GM10847 (cell line): ENCODE results near the gene HSPBP1.

Experiments used
- POLR2A ChIP-seq: IDR thresholded peaks from 2 replicates; pipeline ENCODE4 v1.6.1; 2011; ENCODE audit not compliant: insufficient read length; ENCODE audit errors: extremely low read depth

Gene HSPBP1

DNA sequence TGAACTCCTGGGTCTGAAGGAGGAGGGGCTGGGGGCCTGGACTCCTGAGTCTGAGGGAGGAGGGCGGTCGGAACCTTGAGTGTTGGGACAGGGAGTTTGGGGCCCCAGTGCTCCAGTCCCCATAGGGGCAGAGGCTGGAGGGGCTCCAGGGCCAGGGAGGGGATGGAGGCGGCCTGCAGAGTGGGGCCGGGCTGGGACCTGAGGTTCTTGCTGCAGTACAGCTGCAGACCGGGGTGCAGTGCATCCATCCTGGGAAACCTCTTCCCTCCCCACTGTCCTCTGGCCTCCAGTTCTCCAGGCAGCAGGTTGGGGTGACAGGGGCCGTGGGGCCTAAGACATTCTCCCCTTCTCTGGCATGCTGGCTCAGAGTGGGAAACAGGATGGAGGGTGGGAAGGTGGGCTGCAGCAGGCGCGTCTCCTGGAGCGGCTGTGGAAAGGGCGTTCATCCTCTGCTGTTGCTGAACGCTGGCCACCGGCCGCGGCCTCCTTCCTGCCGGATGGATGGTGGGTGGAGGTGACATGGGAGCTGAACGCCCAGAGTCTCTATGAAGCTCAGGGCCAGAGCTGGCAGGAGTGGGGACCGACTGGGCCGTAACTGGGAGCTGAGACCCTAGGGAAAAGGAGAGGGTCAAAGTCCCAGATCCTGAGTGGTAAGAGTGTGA, 5.5 kb upstream of the HSPBP1 start:
- TF ChIP-seq POLR2A: no peak

DNA sequence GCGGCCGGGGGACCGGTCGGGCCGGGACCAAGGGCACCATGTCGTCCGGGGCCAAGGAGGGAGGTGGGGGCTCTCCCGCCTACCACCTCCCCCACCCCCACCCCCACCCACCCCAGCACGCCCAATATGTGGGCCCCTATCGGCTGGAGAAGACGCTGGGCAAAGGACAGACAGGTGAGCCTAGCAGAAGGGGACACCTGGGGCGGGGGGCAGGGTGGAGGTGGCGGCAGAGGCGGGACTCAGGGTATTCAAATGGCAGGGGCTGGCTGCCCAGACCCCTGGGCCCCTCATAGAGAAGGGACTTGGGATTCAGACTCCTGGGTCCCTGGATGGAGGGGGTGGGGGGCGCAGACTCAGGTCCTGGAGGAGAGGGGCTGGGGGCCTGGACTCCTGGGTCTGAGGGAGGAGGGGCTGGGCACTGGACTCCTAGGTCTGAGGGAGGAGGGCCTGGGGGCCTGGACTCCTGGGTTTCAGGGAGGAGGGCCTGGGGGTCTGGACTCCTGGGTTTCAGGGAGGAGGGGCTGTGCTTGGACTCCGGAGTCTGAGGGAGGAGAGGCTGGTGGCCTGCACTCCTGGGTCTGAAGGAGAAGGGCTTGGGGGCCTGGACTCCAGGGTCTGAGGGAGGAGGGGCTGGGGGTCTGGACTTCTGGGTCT, 4.6 kb upstream of the HSPBP1 start:
- TF ChIP-seq POLR2A: no peak

DNA sequence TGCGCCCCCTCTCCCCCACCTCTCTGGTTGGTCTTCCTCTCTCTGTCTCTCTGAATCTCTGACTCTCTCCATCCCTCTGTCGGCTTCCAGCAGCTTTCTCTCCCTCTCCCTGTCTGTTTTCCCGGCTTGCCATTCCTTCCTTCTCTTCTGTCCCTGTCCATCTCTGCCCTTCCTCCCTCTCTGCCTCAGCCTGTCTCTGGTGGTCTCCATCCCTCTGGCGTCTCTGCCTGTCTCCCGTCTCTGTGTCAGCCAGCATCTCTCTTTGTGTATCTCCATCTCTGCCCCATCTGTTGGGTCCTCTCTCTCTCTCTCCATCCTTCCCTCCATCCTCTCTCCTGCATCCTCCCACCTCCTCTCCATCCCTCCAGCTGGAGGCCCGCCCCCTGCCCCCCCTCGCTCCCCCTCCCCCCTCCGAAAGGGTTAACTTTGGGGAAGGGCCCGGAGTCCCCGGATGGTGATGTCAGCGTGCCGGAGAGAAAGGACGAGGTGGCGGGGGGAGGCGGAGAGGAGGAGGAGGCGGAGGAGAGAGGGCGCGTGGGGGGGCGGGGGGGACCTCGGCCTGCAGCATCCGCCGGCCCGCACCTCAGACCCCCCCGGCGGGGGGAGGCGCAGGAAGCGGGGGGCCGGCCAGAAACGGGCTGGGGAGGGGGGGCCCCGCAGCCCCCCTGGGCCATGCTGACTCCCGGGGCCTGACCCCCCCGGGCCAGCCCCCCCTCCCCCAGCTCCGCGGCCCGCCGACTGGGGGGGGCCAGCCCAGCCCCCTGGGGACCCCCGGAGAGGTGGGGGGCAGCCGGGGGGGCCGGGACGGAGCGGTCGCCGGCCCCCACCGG, 3.9 kb upstream of the HSPBP1 start, which contains the start of gene BRSK1:
TSS of gene BRSK1 (plus strand) at position 450 of the 830 bp plus-strand sequence. CDS start 446 bp downstream, outside the sequence.
- TF ChIP-seq POLR2A: no peak

DNA sequence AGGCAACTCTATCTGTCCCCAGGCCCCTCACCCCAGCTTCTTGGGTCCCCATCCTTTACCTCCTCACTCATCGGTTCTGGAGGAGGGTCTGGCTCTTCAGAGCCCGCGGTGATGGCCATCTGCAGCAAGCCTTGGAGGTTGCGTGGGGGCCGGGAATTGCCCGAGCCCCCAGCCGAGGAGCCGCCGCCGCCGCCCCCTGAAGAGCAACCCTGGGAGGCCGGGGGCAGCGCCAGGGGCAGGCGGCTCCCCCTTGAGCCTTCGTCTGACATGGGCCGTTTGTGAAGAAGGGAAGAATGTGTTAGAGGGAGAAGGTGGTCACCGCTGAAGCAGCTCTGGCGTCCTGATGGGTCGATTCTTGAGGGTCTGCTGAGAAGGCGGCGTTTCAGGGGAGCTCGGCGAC, 570 bp downstream of the HSPBP1 start:
- no peak for TF ChIP-seq POLR2A

DNA sequence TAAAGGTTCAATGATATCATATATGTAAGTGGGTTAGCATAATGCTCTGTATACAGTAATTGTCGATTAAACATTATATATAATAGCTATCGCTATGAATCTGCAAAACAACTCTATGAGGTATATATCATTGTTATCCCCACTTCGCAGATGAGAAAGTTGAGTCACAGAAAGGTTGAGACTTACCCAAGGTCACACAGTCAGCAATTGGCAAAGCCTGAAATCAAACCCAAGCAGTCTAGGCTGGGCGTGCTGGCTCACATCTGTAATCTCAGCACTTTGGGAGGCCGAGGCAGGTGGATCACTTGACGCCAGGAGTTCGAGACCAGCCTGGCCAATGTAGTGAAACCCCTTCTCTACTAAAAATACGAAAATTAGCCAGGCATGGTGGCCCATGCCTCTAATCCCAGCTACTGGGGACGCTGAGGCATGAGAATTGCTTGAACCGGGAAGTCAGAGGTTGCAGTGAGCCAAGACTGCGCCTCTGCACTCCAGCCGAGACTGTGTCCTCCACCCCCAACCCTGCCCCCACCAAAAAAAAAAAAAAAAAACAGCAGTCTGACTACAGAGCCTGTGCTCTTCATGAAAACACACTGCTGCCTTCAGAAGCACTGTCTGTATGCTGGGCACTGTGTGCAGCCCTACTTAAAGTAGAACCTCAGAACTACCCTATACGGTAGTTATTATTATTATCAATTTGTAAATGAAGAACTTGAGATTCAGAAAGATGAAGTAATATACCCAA, 1.3 kb downstream of the HSPBP1 start:
- no peak for TF ChIP-seq POLR2A

DNA sequence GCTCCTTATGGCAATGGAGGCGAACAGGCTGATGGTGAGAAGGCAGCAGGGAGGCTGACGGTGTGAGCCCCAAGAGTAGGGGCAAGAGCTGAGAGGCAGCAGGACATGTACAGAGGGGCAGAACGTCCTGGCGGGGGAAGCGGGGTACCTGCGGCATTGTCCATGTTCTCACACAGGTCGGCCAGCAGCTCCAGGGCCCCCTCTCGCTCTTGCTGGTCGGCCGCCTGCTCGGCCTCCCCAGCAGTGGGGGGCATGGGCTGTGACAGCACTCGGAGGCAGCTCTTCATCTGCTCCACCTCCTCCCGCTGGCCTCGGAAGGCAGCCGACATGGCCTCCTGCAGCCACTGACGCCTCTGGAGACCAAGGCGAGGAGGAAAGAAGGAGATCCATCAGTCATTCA, 2.4 kb downstream of the HSPBP1 start:
- TF ChIP-seq POLR2A: no peak

DNA sequence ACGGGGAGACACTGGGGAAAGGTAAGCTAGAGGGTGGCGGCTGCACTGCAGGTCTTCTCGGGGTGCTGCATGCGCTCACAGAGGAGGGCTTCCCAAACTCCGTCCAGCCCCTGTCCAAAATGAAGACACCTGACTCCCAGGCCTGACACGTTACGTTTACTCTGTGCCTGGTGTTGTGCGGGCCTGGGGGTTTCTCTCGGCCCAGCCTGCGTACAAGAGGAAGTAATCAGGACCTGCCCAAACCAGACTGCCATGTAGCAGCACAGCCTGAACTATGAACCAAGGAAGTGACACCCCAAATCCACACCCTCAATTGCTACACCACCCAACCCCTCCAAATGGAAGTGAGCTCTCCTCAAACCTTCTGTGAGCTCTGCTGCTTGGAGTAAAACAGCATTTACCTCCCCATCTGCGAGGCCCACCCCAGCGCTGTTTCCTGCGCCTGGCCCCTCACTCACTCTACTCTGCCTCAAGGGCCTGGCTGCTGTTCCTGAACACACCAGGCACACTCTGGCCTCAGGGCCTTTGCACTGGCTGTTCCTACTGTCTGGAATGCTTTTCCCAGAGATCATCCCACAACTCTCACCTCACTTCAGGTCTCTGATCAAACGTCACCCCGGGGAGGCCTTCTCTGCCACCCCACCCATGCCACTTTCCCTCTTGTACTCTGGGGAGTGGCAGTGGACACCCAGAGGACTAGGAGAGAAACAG, 3.0 kb downstream of the HSPBP1 start:
- no peak for TF ChIP-seq POLR2A

DNA sequence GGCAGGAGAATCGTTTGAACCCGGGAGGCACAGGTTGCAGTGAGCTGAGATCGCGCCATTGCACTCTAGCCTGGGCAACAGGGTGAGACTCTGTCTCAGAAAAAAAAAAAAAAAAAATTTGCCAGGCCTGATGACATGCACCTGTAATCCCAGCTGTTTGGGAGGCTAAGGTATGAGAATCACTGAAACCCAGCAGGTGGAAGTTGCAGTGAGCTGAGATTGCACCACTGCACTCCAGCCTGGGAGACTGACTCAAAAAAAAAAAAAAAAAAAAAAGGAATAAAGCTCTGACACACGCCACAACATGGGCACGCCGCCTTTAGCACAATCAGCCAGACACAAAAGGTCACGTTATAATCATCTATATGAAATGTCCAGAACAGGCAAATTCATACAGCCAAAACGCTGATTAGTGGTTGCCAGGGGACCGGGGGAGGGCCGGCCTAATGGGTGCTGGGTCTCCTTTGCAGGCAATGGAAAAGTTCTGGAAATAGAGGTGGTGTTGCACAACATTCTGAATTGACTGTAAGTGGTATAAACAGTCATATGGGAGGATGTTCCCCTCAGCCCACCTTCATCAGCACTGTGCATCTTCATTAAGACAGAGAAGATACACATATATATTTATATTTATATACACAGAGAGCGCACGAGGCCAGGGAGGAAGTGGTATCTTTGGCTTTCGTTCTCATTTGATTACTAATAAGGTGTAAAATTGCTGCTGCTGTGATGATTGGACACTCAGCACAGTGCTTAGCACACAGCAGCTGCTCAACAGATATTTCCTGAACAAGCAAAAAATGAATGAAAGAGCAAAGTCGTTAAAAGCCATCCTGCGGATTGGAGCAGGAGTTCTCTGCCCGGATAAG, 3.8 kb downstream of the HSPBP1 start:
- no peak for TF ChIP-seq POLR2A

DNA sequence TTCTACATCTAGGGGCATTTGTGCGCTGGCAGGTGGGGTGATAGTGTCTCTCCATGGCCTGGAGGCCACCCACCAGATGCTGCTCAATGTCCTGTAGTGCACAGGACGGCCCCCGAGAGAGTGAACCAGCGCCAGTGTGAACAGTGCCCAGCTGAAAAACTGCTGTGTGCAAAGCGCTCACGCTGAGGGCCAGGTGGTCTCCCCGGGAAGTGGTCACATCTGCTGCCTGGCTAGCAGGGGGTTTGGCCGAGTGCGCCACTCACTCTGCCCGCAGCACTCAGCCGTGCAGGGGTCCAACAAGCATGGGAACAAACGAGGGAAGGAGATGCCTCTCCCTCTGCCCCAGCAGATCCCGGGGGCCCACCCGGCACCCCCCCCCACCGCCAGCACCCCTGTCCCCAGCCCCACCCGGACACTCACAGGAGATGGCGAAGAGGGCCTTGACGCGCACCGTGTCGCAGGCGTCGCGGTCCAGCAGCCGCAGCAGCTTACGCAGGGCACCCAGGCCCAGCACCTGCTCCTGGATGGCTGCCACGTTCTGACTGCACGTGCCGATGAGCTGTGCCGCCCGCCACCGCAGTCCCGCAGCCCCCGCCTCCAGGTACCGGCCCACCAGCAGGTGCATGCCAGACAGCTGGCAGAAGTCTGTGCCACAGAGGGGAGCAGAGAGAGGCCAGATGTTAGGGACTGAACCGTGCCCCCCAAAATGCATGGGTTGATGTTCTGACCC, 5.8 kb downstream of the HSPBP1 start:
- no peak for TF ChIP-seq POLR2A

DNA sequence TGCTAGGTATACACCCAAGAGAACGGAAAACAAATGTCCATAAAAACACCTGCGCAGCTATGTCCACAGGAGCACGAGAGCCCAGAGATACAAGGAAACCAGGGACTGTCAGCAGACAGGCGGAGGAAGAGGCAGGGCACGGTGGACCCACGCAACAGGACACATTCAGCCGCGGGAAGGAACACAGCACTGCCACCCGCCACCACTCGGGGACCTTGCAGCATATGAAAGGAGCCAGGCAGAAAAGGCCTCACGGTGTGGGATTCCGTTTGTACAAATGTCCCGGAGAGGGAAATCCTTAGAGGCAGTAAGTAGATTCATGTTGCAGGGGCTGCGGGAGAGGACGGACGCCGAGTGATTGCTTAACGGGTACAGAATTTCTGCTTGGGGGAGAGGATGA, 7.8 kb downstream of the HSPBP1 start:
- TF ChIP-seq POLR2A: no peak

DNA sequence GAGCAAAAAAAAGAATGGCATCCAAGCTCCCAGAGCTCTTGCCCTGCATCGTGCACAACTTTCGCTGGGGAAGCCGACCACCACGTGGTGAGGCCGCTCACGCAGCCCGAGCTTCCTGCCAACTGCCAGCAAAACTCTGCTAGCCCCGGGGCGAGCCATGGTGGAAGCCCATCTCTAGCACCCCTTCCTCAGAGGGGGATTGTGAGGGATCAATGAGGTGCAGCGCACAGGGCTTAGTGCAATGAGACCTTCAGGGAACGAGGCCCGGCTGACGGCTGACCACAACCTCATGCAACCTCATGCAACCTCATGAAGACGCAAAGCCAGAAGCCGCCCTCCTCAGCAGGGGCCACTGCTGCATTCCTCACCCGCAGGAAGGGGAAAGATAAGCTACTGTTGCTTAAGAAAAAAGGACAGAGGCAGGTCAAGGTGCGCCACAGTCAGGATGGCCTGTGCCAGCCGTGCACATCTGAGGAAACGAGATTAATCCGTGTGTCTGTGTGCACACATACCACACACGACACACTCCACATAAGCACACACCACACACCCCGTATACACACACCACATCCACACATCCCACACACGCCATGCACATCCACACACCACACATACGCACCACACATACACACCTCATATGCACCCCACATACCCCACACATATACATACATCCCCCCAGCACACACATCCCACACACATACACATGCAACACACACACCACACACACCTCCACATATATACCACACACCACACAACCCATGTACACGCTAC, 9.6 kb downstream of the HSPBP1 start:
- no peak for TF ChIP-seq POLR2A

DNA sequence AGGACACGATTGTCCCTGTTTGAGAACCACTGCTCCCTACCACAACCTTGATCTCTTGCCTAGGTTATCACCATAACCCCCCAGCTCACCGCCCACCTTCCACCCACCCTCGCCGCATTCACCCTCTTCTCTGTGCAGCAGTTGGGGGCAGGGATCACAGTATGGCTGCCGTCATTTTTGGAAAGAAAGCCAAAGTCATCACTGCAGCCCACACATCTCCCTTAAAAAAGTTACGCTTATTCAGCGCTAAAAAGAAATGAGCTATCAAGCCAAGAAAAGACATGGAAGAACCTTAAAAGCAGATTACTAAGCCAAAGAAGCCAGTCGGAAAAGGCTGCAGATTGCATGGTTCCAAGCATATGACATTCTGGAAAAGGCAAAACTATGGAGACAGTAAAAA, 10.6 kb downstream of the HSPBP1 start:
- TF ChIP-seq POLR2A: no peak
